NCI-H2227 treated with DMSO at 0.1 percent for 48 hours (cell line): ENCODE measurements around the gene FOSL1.

Experiments
- DNase-seq: peaks from one replicate; lab custom pipeline; 2025; lab: John Stamatoyannopoulos, UW

Gene FOSL1

DNA sequence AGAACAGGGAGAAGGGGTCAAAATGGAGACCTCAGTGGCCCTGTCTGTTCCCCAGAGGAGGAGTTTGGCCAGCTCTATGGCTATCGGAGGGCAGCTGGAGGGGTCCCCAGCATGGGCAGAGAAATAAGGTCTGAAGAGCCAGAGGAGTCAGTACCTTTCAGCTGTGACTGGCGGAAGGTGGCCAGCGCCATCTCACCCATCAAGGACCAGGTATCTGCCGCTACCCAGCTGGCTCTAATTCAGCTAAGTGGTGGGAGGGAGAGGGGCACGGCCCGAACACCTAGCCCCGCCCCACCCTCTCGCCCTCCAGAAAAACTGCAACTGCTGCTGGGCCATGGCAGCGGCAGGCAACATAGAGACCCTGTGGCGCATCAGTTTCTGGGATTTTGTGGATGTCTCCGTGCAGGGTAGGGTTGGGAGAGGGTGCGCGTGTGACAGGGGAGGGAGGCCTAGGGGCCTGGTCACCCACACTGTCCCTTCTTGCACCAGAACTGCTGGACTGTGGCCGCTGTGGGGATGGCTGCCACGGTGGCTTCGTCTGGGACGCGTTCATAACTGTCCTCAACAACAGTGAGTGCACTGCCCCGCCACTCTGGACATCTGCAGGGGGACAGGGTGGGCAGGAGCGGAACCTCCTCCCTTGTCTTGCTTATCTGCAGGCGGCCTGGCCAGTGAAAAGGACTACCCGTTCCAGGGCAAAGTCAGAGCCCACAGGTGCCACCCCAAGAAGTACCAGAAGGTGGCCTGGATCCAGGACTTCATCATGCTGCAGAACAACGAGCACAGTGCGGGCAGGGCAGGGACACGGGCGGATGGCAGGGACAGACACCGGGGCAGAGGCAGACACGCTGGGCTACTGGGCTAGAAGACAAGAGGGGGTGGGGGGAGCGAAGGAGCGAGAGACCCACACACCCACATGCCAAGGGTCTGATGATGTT is 17.8 kb downstream of the FOSL1 start:
- no peak for DNase-seq

- DNase-seq = no peak
These were observed 19.3 kb downstream of the FOSL1 start for GRCh38 chr11:65880844-65881421.

DNA sequence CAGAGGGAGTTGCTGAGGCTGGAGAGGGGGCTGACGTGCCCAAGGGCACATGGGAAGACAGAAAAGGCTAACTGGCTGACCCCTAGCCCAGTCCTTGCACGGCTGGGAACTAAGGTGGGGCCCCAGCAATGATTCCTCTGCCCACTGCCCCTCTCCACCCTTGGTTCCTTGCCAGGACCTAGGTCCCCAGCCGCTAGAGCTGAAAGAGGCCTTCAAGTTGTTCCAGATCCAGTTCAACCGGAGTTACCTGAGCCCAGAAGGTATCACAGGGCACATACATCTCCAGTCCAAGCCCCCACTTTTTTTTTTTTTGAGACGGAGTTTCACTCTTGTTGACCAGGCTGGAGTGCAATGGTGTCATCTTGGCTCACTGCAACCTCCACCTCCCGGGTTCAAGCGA is 20.2 kb downstream of the FOSL1 start:
- no peak for DNase-seq

DNA sequence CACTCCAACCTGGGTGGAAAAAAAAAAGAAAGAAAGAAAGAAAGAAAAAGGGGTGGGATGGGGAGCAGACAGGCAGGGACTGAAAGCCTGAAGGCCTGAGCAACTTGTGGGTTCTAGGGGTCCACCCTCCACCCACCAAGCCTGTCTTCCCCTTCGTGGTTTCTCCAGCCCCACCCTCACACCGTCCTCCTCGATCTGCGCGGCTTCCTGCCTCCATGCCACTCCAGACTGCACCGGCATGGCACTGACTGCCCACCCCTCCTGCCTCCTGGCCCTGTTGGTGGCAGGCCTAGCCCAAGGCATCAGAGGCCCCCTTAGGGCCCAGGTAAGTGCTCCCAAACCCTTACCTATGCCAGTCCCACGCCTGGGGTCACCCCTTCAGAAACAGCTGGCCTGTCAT is 20.6 kb downstream of the FOSL1 start, which contains the start of gene CTSW:
TSS of gene CTSW (plus strand) at position 221 of the 400 bp plus-strand sequence. CDS start at position 239, 18 bp downstream.
- DNase-seq = no peak

- DNase-seq = peak; percentile 90
These were observed 26.7 kb downstream of the FOSL1 start for GRCh38 chr11:65873318-65874156.

GRCh38 chr11:65872586-65873317 is 27.4 kb downstream of the FOSL1 start, which contains the start of gene EFEMP2:
Gene EFEMP2 (minus strand): TSS chr11:65872800. CDS start chr11:65872354, 446 bp downstream.
- DNase-seq = no peak

GRCh38 chr11:65871811-65872548 is 28.2 kb downstream of the FOSL1 start:
- DNase-seq = no peak

GRCh38 chr11:65870706-65871681 is 29.2 kb downstream of the FOSL1 start:
- no peak for DNase-seq

DNA sequence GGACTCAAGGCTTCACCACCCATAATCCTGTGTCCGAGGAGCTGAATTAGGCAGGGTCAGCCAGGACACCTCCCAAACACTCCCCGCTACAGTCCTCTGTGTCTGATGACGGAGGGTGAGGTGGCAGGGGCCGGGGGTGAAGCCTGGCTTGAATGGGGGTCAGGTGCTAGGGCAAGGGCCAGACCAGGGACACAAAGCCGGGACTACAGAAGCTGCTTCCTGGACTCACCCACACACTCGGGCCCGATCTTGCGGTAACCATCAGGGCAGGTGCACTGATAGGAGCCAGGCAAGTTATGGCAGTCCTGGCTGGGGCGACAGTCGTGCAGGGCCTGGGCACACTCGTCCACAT is 29.9 kb downstream of the FOSL1 start:
- no peak for DNase-seq

GRCh38 chr11:65869643-65870306 is 30.4 kb downstream of the FOSL1 start:
- no peak for DNase-seq

DNA sequence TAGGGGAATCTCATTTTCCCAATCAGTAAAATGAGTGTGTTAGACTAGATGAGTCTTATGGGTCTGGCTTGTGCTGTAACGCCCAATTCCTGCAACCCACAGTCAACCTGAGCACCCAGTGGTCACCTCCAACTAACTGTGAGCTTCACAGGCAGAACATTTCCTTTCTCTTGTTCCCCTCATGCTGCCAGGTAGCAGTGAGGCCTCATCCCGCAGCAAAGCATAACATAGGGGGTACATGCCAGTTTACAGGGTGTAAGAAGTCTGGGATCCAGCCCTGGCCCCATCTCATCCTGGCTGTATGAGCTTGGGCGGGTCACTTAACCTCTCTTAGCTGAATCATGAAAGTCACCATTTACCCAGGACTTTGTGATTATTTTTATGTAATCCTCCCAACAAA is 31.3 kb downstream of the FOSL1 start:
- no peak for DNase-seq

DNA sequence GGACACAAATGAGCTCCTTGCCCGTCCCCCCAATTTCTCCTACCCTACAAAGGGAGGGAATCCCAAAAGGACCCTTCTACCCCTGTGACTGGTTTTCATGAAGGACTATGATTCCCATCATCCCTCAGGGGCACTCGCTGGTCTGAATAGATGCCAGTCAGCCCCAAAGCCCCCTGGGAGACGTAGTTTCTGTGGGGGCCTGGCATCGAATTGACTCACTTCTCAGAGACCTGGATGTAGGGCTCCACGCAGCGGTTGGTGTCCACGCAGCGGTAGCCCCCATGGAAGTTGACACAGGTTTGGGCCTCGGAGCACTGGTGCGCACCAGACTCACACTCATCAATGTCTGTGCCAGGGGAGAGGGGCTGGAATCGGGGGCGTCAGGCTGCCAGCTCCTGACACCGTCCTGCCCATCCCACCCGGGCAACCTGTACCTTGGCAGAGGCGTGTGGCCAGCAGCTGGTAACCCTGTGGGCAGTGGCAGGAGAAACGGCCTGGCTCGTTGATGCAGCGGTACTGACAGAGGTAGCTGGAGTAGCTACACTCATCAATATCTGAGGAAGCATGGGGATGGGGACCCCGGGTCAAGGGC is 32.0 kb downstream of the FOSL1 start:
- DNase-seq = no peak

DNA sequence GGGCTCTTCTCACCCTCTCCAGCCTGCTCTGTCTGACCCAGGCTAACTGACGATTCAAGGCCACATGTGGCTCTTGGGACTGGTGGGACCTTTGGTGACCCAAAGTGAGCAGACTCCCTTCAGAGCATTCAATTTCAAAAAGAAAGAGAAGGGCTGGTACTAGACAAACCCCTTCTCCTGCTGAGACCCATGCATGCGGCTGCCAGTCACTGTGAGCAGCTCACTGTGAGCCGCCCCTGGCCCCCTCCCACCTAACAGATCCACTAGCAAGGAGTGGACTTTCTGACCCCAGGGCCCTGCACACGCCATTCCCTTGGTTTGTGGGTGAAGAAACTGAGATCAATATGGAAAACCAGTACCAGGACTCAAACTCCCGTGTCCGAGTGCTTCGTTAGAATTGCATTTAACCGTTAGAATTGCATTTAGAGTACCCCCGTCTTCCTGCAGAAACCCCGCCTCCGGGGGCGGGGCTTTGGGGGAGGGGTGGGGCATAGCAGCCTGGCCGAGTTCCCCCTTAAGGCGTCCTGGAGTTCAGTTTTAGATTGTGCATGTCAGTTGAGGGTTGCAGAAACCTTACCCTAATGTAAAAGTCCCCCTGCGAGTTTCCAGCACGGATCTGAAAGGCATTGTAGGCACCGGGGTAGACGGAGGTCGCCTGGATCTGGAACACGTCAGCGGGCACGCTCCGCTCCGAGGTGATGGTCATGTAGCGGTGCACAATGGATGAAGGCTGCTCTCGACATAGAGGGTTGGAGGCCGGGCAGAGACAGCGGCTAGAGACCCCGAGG is 32.7 kb downstream of the FOSL1 start:
- DNase-seq = no peak

GRCh38 chr11:65866509-65867283 is 33.5 kb downstream of the FOSL1 start:
- DNase-seq = no peak

DNA sequence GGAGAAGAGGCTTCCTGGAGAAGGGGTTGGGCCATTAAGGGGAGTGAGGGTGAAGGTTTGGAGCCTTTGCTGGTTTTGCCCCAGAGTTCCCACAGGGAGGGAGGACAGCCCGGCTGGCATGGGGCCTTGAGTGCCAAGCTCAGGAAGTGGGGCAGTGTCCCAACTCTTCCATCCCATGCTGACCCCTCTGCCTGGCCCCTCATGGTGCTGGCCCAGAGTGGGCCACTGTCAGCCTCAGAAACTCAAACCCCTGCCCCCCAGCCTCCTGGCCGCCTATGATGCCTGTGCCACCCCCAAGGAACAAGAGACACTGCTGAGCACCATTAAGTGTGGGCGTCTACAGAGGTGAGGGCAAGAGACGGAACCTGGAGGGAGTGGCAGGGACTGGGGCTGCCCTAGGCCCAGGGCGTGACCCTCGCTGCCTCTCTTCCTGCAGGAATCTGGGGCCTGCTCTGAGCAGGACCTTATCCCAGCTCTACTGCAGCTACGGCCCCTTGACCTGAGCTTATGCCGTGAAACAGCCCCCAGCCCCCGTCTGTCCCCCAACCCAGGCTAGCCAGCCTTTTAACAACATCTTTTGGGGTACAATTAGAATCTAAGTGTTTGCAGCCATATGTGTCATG is 34.5 kb downstream of the FOSL1 start:
- DNase-seq = no peak

GRCh38 chr11:65864706-65865471 is 35.3 kb downstream of the FOSL1 start:
- no peak for DNase-seq
